HepG2 (cell line): Measurements from ENCODE around the gene FOXA1. TPM values are rescaled to one million over a fixed set of nuclear protein-coding genes. Genes with fewer than 3 reads are reported as not detected.

Experiments
- DNMT1 ChIP-seq: sonication (generic); formaldehyde crosslinking; IDR thresholded peaks from 2 replicates; pipeline ENCODE4 v1.5.1; 2020; ENCODE audit warnings: mild to moderate bottlenecking, missing genetic modification reagents
- GABPA ChIP-seq, 2 experiments: IDR thresholded peaks; 2 replicates each; pipeline ENCODE4 v1.6.1; 2011 to 2016; ENCODE audit warnings: low read depth in 2 of 2, low read length in 1 of 2, missing biosample characterization in 1 of 2, missing genetic modification characterization in 1 of 2
- ISX ChIP-seq: sonication (generic); formaldehyde crosslinking; conservative IDR thresholded peaks from 2 replicates; pipeline ENCODE4 v1.5.0; 2020; ENCODE audit warnings: missing genetic modification reagents
- LRRFIP1 ChIP-seq: sonication (generic); formaldehyde crosslinking; conservative IDR thresholded peaks from 2 replicates; pipeline ENCODE4 v1.4.0; 2020; ENCODE audit warnings: missing genetic modification reagents
- MATR3 ChIP-seq: sonication (generic); formaldehyde crosslinking; IDR thresholded peaks from 2 replicates; pipeline ENCODE4 v1.4.0; 2020; ENCODE audit warnings: missing genetic modification reagents
- MTA1 ChIP-seq: sonication (generic); formaldehyde crosslinking; IDR thresholded peaks from 2 replicates; pipeline ENCODE4 v1.4.0; 2020; ENCODE audit warnings: missing genetic modification reagents, mild to moderate bottlenecking, borderline replicate concordance
- PCBP2 ChIP-seq: fragments of 200-400 bp; formaldehyde crosslinking; optimal IDR thresholded peaks from 2 replicates; pipeline ENCODE3; 2018; ENCODE audit warnings: low read length, low read depth; ENCODE audit not compliant: poor library complexity, severe bottlenecking
- RXRA ChIP-seq: sonication (generic); formaldehyde crosslinking; IDR thresholded peaks from 2 replicates; pipeline ENCODE4 v1.5.1; 2020; ENCODE audit warnings: missing genetic modification reagents
- SMAD3 ChIP-seq: sonication (generic); formaldehyde crosslinking; IDR thresholded peaks from 2 replicates; pipeline ENCODE4 v1.4.0; 2020; ENCODE audit warnings: missing genetic modification reagents
- ZBTB14 ChIP-seq: sonication (generic); formaldehyde crosslinking; IDR thresholded peaks from 2 replicates; pipeline ENCODE4 v1.4.0; 2020; ENCODE audit warnings: missing genetic modification reagents
- ZMAT5 ChIP-seq: sonication (generic); formaldehyde crosslinking; IDR thresholded peaks from 2 replicates; pipeline ENCODE4 v1.5.0; 2020; ENCODE audit warnings: mild to moderate bottlenecking, low read depth, missing genetic modification reagents, borderline replicate concordance
- ZNF205 ChIP-seq: IDR thresholded peaks from 2 replicates; pipeline ENCODE4 v1.6.1; 2018; ENCODE audit warnings: missing biosample characterization, missing genetic modification reagents
- ZNF207 ChIP-seq: fragments of 450-650 bp; IDR thresholded peaks from 2 replicates; pipeline ENCODE4 v1.6.1; 2016; ENCODE audit warnings: antibody characterized with exemption, borderline replicate concordance
- ZNF263 ChIP-seq: sonication (generic); formaldehyde crosslinking; IDR thresholded peaks from 2 replicates; pipeline ENCODE4 v1.4.0; 2020; ENCODE audit warnings: missing genetic modification reagents
- ZNF292 ChIP-seq: sonication (generic); formaldehyde crosslinking; IDR thresholded peaks from 2 replicates; pipeline ENCODE4 v1.8.1; 2022; ENCODE audit warnings: mild to moderate bottlenecking, low read depth, missing genetic modification reagents, borderline replicate concordance
- ZNF414 ChIP-seq: sonication (generic); formaldehyde crosslinking; IDR thresholded peaks from 2 replicates; pipeline ENCODE4 v1.5.0; 2020; ENCODE audit warnings: missing genetic modification reagents
- ZNF543 ChIP-seq: sonication (generic); formaldehyde crosslinking; IDR thresholded peaks from 2 replicates; pipeline ENCODE4 v1.4.0; 2020; ENCODE audit warnings: mild to moderate bottlenecking, missing genetic modification reagents
- ZNF563 ChIP-seq: sonication (generic); formaldehyde crosslinking; IDR thresholded peaks from 2 replicates; pipeline ENCODE4 v1.8.0; 2022; ENCODE audit warnings: mild to moderate bottlenecking, moderate library complexity, missing genetic modification reagents
- ZNF672 ChIP-seq: sonication (generic); formaldehyde crosslinking; IDR thresholded peaks from 2 replicates; pipeline ENCODE4 v1.8.1; 2022; ENCODE audit warnings: missing genetic modification reagents
- ZNF850 ChIP-seq: sonication (generic); formaldehyde crosslinking; conservative IDR thresholded peaks from 2 replicates; pipeline ENCODE4 v1.9.0; 2021; ENCODE audit warnings: mild to moderate bottlenecking, missing genetic modification reagents
- polyA plus RNA-seq, 8 experiments: library from polyadenylated mRNA; depleted of rRNA in 3 of 8; stranded (reverse) in 7 of 8; unstranded in 1 of 8; fragments of >200 nt; fragmentation: Illumina TruSeq in 4 of 8; extraction: Trizol in 4 of 8; gene quantifications; 2 replicates each; pipeline versions ENCODE4 v1.2.1 to v1.2.3, GENCODE V29; 2011 to 2016; ENCODE audit warnings: low read depth in 4 of 8, missing spikeins in 1 of 8, mixed read lengths in 1 of 8; ENCODE audit not compliant: insufficient read depth in 1 of 8
- total RNA-seq, 5 experiments: library from RNA; depleted of rRNA; stranded (reverse); fragments of >200 nt; fragmentation: Illumina TruSeq; extraction: Trizol; gene quantifications; 2 replicates each; pipeline ENCODE4 v1.2.3, GENCODE V29; 2016; ENCODE audit warnings: low read depth in 1 of 5

The FOXA1 gene
- total and polyA plus RNA-seq, 2 of the 13 experiments (the other 11 are each of a cell fraction or from before 2014, with no cell fraction given): 43.4 to 58.6 TPM

GRCh38 chr14:37622231-37622923, 27.3 kb upstream of the FOXA1 start (continued):
- TF ChIP-seq LRRFIP1: no peak
- TF ChIP-seq ZNF850 (CRISPR knock-in tag): no peak
- TF ChIP-seq ZMAT5 (CRISPR knock-in tag): no peak
- no peak for TF ChIP-seq ZNF292 (CRISPR knock-in tag)
- no peak for TF ChIP-seq ZBTB14 (CRISPR knock-in tag)
- peak; percentile 5; the same call in 1 of the 2 replicates for TF ChIP-seq RXRA (CRISPR knock-in tag)
- TF ChIP-seq GABPA (IDR thresholded peaks at IDR 0.05; ENCODE audit: low read depth, low read length): 0 out of 2 replicates have a peak, but pooled peaks have one; percentile 5
- no peak for TF ChIP-seq GABPA (CRISPR knock-in tag; IDR thresholded peaks at IDR 0.05; ENCODE audit: low read depth)
- TF ChIP-seq ISX: no peak
- no peak for TF ChIP-seq ZNF414 (CRISPR knock-in tag)
- TF ChIP-seq SMAD3 (CRISPR knock-in tag): no peak
- no peak for TF ChIP-seq MATR3 (CRISPR knock-in tag)
- no peak for TF ChIP-seq ZNF207
- TF ChIP-seq ZNF263 (CRISPR knock-in tag): no peak
- peak; percentile 34; the same call in 1 of the 2 replicates for TF ChIP-seq MTA1
- TF ChIP-seq ZNF543 (CRISPR knock-in tag): no peak
- TF ChIP-seq ZNF205 (CRISPR knock-in tag): no peak
- peak; percentile 68; the same call in 1 of the 2 replicates for TF ChIP-seq DNMT1 (CRISPR knock-in tag)
- TF ChIP-seq ZNF672 (CRISPR knock-in tag): no peak
- no peak for TF ChIP-seq PCBP2
- TF ChIP-seq ZNF563 (CRISPR knock-in tag): no peak
